ENCODE results near the gene SIGLEC6.

The SIGLEC6 gene

GRCh38 chr19:51531349-51532315, at the start of gene SIGLEC6:
Gene SIGLEC6 (minus strand): TSS chr19:51531670. CDS start chr19:51531648, 22 bp downstream.
- peaks cover 67% of the 10 kb centered on the region for H3K27me3 ChIP-seq (ENCODE audit: control insufficient read depth, insufficient read depth, low read length)
- H3K27ac ChIP-seq (ENCODE audit: low read depth, low read length) = no peak within 1 kb of the TSS
- H3K4me1 ChIP-seq (ENCODE audit: control insufficient read depth, insufficient read depth, low read length) = peaks cover 4% of the 10 kb centered on the region; the same call in 1 of the 2 replicates
- H3K4me3 ChIP-seq (ENCODE audit: low read depth, low read length) = peak within 1 kb of the TSS; percentile 18; the same call in 1 of the 2 replicates
- H3K9me3 ChIP-seq (ENCODE audit: control insufficient read depth, insufficient read depth, low read depth, low read length) = no peaks in the 10 kb centered on the region
- no peaks in the 10 kb centered on the region for H3K36me3 ChIP-seq (ENCODE audit: control insufficient read depth, insufficient read depth, low read length)
- peak within 1 kb of the TSS; percentile 5 for H3K9ac ChIP-seq (ENCODE audit: low read length)

DNA sequence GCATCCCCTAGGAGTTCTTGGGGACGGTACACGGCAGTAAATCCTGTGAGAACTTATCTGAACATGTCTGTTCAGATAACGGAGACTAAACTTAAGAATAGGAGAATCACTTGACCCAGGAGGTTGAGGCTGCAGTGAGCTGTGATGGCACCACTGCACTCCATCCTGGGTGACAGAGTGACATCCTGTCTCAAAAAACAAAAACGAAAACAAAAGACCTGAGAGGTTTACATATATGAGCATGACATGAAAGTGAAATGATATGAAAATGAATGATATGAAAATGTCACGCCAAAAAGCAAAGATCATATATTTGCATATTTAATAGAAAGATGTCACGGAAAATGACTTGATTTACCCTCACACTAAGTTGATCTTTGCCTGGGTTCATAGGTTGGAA, 45.4 kb upstream of the SIGLEC6 start:
- Histone ChIP-seq H3K9ac (ENCODE audit: low read length) (no peak overlapping the region), H3K4me1 (ENCODE audit: control insufficient read depth, insufficient read depth, low read length) (no peaks in the 10 kb centered on the region), H3K4me3 (ENCODE audit: low read depth, low read length) (no peak overlapping the region), H3K27ac (ENCODE audit: low read depth, low read length) (no peak overlapping the region), H3K27me3 (ENCODE audit: control insufficient read depth, insufficient read depth, low read length) (no peaks in the 10 kb centered on the region), H3K36me3 (ENCODE audit: control insufficient read depth, insufficient read depth, low read length) (peaks cover 30% of the 10 kb centered on the region), H3K9me3 (ENCODE audit: control insufficient read depth, insufficient read depth, low read depth, low read length) (no peaks in the 10 kb centered on the region)

DNA sequence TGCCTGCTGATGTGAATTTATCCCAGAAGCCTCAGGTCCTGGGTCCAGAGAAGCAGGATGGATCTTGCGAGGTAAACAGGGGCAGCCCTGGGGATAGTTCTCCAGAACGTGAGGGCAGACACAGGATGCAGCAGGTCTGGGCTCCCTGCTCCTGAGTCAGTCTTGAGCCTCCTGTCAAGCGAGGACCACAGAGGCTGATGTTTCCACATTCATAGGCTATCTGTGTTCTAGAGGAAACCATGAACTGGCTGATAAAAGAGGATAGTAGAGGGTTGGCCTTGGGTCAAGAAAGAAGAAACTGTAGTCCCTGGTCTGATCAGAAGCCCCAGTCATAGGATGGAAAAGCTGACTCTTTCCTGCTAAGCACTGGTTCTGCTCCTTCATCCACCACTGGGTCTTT, 41.9 kb upstream of the SIGLEC6 start:
- H3K36me3 ChIP-seq (ENCODE audit: control insufficient read depth, insufficient read depth, low read length) = peaks cover 14% of the 10 kb centered on the region
- H3K9me3 ChIP-seq (ENCODE audit: control insufficient read depth, insufficient read depth, low read depth, low read length) = no peaks in the 10 kb centered on the region
- H3K27me3 ChIP-seq (ENCODE audit: control insufficient read depth, insufficient read depth, low read length) = peaks cover 12% of the 10 kb centered on the region; the same call in 1 of the 2 replicates
- H3K4me1 ChIP-seq (ENCODE audit: control insufficient read depth, insufficient read depth, low read length) = 0 out of 2 replicates have a peak, but pooled peaks cover 3% of the 10 kb centered on the region
- H3K27ac ChIP-seq (ENCODE audit: low read depth, low read length) = no peak overlapping the region
- no peak overlapping the region for H3K4me3 ChIP-seq (ENCODE audit: low read depth, low read length)
- H3K9ac ChIP-seq (ENCODE audit: low read length) = no peak overlapping the region

DNA sequence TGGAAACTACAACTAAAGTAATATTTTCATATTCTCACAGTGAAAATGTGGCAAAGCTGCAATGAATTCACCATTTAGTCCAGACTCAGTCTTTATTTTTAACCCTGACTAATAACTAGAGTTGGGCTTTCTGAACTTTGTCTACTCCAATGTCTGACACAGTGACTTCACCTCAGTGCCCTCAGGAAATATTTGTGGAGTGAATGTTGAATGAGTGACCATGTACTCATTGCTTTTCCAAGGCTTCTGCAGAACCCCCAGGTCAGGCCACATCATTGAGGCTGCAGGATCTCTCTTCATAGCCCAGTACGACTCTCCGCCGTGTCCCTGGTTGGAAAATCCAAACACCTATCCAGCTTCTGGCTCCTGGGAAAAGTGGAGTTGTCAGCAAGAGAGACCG, 41.4 kb upstream of the SIGLEC6 start:
- Histone ChIP-seq H3K36me3 (ENCODE audit: control insufficient read depth, insufficient read depth, low read length) (peaks cover 14% of the 10 kb centered on the region), H3K9me3 (ENCODE audit: control insufficient read depth, insufficient read depth, low read depth, low read length) (no peaks in the 10 kb centered on the region), H3K27me3 (ENCODE audit: control insufficient read depth, insufficient read depth, low read length) (peaks cover 16% of the 10 kb centered on the region), H3K4me3 (ENCODE audit: low read depth, low read length) (no peak overlapping the region), H3K27ac (ENCODE audit: low read depth, low read length) (no peak overlapping the region), H3K9ac (ENCODE audit: low read length) (no peak overlapping the region), H3K4me1 (ENCODE audit: control insufficient read depth, insufficient read depth, low read length) (0 out of 2 replicates have a peak, but pooled peaks cover 3% of the 10 kb centered on the region)

DNA sequence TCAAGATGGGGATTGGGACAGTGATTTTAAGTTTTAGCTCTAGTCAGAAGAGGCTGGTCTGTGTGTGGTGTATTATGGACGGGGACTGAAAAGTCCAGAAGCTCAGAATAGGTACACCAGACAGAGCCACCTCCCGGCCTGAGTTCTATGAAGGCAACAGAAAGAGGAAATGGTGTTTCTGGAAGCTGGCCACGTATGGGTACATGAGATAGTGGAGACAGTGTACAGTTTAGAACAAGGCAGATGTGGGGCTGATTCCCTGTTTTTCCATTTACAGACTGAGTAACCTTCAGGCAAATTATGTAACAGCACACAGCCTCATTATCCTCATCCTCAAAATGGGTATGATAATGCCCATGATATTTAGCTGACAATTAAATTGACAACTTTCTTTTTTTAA, 40.9 kb upstream of the SIGLEC6 start:
- peaks cover 21% of the 10 kb centered on the region for H3K27me3 ChIP-seq (ENCODE audit: control insufficient read depth, insufficient read depth, low read length)
- no peak overlapping the region for H3K4me3 ChIP-seq (ENCODE audit: low read depth, low read length)
- peaks cover 14% of the 10 kb centered on the region for H3K36me3 ChIP-seq (ENCODE audit: control insufficient read depth, insufficient read depth, low read length)
- 0 out of 2 replicates have a peak, but pooled peaks cover 3% of the 10 kb centered on the region for H3K4me1 ChIP-seq (ENCODE audit: control insufficient read depth, insufficient read depth, low read length)
- no peak overlapping the region for H3K9ac ChIP-seq (ENCODE audit: low read length)
- H3K9me3 ChIP-seq (ENCODE audit: control insufficient read depth, insufficient read depth, low read depth, low read length) = no peaks in the 10 kb centered on the region
- no peak overlapping the region for H3K27ac ChIP-seq (ENCODE audit: low read depth, low read length)

DNA sequence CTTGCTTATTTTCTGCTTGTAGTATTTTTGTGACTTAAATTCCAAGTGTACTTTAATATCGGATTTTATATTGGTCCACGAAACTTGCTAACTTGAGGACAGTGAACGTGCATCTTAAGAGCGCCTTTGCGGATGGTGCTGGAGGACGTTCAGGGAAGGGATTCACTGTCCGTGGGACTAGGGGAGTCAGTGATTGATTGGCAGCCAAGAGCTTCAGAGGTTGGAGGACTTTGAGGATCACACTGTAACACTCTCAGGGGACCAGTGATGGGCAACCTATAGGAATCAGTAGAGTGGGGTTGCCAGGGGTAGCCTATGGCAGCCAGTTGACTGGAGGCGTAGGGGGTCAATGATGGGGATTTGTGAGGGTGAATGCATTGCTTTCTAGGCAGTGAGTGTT, 40.1 kb upstream of the SIGLEC6 start:
- Histone ChIP-seq H3K9me3 (ENCODE audit: control insufficient read depth, insufficient read depth, low read depth, low read length) (no peaks in the 10 kb centered on the region), H3K27ac (ENCODE audit: low read depth, low read length) (no peak overlapping the region), H3K36me3 (ENCODE audit: control insufficient read depth, insufficient read depth, low read length) (peaks cover 14% of the 10 kb centered on the region), H3K4me1 (ENCODE audit: control insufficient read depth, insufficient read depth, low read length) (0 out of 2 replicates have a peak, but pooled peaks cover 3% of the 10 kb centered on the region), H3K4me3 (ENCODE audit: low read depth, low read length) (peak overlapping the region; percentile 94), H3K9ac (ENCODE audit: low read length) (peak overlapping the region; percentile 61), H3K27me3 (ENCODE audit: control insufficient read depth, insufficient read depth, low read length) (peaks cover 27% of the 10 kb centered on the region)

DNA sequence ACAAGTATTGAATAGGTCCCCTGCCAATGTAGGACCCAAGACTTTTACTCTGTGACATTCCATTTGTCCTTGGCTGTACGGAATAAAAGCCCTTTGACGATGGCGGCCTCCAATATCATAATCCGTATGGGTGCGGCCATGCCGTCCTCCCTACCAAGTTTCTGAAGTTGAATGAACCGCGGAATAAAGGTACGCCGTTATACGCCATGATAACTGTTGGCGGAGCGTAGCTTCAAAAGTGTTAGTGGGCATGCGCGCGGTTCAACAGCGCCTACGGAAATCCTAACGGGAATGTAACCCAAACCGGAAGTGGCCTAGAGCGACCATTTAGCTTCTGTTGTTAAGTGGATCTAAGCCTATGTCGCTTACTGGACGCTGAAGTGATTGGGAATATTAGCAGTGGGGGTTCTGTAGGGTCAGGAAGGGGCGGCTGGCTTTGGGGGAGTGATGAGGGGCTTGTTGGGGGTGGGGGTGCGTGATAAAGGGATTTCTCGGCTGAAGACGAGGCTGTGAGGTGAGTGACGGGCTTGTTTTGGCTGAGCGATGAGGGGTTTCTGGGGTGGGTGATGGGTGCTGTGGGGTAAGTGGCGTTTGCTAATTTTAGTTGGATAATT, 39.6 kb upstream of the SIGLEC6 start, which contains the start of gene ZNF175:
TSS of gene ZNF175 (plus strand) at position 322 of the 614 bp plus-strand sequence. CDS start 2,047 bp downstream, outside the sequence.
- 0 out of 2 replicates have a peak, but pooled peaks cover 3% of the 10 kb centered on the region for H3K4me1 ChIP-seq (ENCODE audit: control insufficient read depth, insufficient read depth, low read length)
- peaks cover 31% of the 10 kb centered on the region for H3K27me3 ChIP-seq (ENCODE audit: control insufficient read depth, insufficient read depth, low read length)
- H3K9me3 ChIP-seq (ENCODE audit: control insufficient read depth, insufficient read depth, low read depth, low read length) = no peaks in the 10 kb centered on the region
- H3K36me3 ChIP-seq (ENCODE audit: control insufficient read depth, insufficient read depth, low read length) = peaks cover 14% of the 10 kb centered on the region
- H3K9ac ChIP-seq (ENCODE audit: low read length) = peak within 1 kb of the TSS; percentile 61
- no peak within 1 kb of the TSS for H3K27ac ChIP-seq (ENCODE audit: low read depth, low read length)
- peak within 1 kb of the TSS; percentile 94 for H3K4me3 ChIP-seq (ENCODE audit: low read depth, low read length)

- Histone ChIP-seq H3K9ac (ENCODE audit: low read length) (no peak overlapping the region), H3K27ac (ENCODE audit: low read depth, low read length) (no peak overlapping the region), H3K36me3 (ENCODE audit: control insufficient read depth, insufficient read depth, low read length) (peaks cover 5% of the 10 kb centered on the region), H3K27me3 (ENCODE audit: control insufficient read depth, insufficient read depth, low read length) (peaks cover 58% of the 10 kb centered on the region), H3K4me1 (ENCODE audit: control insufficient read depth, insufficient read depth, low read length) (0 out of 2 replicates have a peak, but pooled peaks cover 3% of the 10 kb centered on the region), H3K4me3 (ENCODE audit: low read depth, low read length) (no peak overlapping the region), H3K9me3 (ENCODE audit: control insufficient read depth, insufficient read depth, low read depth, low read length) (no peaks in the 10 kb centered on the region)
Measured at GRCh38 chr19:51568456-51568855, 37.0 kb upstream of the SIGLEC6 start.

DNA sequence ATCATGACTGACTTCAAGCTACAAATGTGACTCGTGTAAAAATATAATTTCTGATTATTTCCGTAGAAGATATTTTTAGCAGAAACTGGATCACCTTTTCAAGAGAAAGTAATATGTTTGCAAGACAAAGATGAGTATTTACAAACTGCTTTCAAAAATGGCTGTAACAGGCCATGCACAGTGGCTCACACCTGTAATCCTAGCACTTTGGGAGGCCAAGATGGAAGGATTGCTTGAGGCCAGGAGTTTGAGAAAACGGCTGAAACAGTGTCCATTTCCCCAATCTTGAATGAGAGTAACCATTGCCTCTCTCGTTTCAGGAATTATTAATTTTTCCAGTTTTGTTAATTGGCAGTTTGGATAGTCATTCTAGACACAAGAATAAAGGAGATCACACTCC, 36.1 kb upstream of the SIGLEC6 start:
- Histone ChIP-seq H3K27ac (ENCODE audit: low read depth, low read length) (no peak overlapping the region), H3K4me1 (ENCODE audit: control insufficient read depth, insufficient read depth, low read length) (0 out of 2 replicates have a peak, but pooled peaks cover 3% of the 10 kb centered on the region), H3K27me3 (ENCODE audit: control insufficient read depth, insufficient read depth, low read length) (peaks cover 59% of the 10 kb centered on the region), H3K36me3 (ENCODE audit: control insufficient read depth, insufficient read depth, low read length) (no peaks in the 10 kb centered on the region), H3K9ac (ENCODE audit: low read length) (no peak overlapping the region), H3K4me3 (ENCODE audit: low read depth, low read length) (no peak overlapping the region), H3K9me3 (ENCODE audit: control insufficient read depth, insufficient read depth, low read depth, low read length) (no peaks in the 10 kb centered on the region)

GRCh38 chr19:51566489-51567100, 35.1 kb upstream of the SIGLEC6 start:
- H3K36me3 ChIP-seq (ENCODE audit: control insufficient read depth, insufficient read depth, low read length) = no peaks in the 10 kb centered on the region
- no peak overlapping the region for H3K9ac ChIP-seq (ENCODE audit: low read length)
- 0 out of 2 replicates have a peak, but pooled peaks cover 1% of the 10 kb centered on the region for H3K4me1 ChIP-seq (ENCODE audit: control insufficient read depth, insufficient read depth, low read length)
- no peak overlapping the region for H3K27ac ChIP-seq (ENCODE audit: low read depth, low read length)
- H3K4me3 ChIP-seq (ENCODE audit: low read depth, low read length) = no peak overlapping the region
- H3K9me3 ChIP-seq (ENCODE audit: control insufficient read depth, insufficient read depth, low read depth, low read length) = no peaks in the 10 kb centered on the region
- H3K27me3 ChIP-seq (ENCODE audit: control insufficient read depth, insufficient read depth, low read length) = peaks cover 61% of the 10 kb centered on the region

All from HUES6 (cell line).